ENCODE measurements around the gene SLC25A45.

DNA sequence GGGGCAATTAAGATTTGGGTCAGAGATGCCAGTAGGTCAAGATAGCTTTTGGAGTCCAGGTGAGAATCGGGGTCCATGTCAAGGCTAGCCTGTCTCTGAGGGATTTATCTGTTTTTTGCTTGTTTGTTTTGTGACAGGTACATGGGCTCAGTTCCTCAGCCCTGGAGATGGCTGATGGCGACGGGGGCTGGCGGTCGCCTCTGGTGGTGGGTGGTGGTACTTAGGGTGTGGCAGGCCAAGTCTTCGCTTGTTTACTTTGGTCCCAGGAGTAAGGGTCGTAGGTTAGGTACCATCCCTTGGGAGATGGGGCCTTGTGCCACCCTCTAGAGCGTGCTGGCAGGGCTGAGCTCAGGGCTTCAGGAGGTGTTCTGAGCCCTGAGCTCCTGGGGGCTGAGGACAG is 4.7 kb downstream of the SLC25A45 start:
- TF ChIP-seq POLR2A (IDR thresholded peaks at IDR 0.05; ENCODE audit: low read depth, low read length) (no peak), POLR2AphosphoS5 (IDR thresholded peaks at IDR 0.05; ENCODE audit: low read depth, low read length) (no peak), TAF1 (IDR thresholded peaks at IDR 0.05; ENCODE audit: low read depth, low read length) (no peak), SPI1 (IDR thresholded peaks at IDR 0.05; ENCODE audit: low read depth, low read length) (no peak)
